ENCODE results near the gene IRF4. TPM values are rescaled to one million over a fixed set of nuclear protein-coding genes. Genes with fewer than 3 reads are reported as not detected.

The IRF4 gene
- total RNA-seq = 0.34 TPM in 1 of 2 replicates, not detected in the other

DNA sequence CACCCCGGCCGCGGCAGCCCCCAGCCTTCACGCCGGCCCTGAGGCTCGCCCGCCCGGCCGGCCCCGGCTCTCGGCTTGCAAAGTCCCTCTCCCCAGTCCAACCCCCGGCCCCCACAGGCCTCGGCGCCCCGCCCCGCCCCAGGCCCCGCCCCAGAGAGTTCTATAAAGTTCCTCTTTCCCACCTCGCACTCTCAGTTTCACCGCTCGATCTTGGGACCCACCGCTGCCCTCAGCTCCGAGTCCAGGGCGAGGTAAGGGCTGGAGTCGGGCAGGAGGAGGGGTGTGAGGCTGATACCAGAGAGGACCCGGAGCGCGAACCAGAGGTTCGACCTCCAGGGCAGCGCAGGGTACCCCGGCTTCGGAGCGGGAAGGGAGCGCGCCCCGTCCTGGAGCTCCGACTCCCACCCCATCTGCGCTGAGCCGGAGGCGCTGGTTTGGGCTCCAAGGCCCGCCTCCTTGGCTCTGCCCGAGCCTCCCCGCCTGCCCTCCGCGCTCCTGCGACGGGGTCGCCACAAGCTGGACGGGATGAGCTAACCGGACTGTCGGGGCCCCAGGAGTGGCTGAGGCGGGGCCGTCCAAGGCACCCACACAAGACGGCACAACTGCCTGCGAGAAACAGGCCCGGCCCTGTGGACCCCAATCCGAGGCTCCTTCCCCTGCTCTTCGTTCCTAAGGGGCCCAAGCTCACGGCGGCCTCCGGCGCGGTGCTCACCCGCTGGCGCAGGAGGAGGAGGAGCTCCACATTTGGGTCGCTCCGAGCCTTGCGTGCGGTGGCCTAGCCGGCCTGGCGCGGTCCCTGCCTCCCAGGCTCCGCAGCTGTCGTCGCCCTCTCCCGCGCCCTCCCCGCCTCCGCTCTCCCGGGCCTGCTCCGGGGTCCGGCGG, at the start of gene IRF4:
IRF4 (plus strand) TSS at position 194 of the 882 bp plus-strand sequence. CDS start 1,401 bp downstream, outside the sequence.

Other genes starting within 250 kb of the IRF4 start
- gene DUSP22, start 99.3 kb upstream of the IRF4 start, total RNA-seq = 12.0 and 18.1 TPM in 2 replicates